ENCODE measurements around the gene ROBO3. TPM values are rescaled to one million over a fixed set of nuclear protein-coding genes. Genes with fewer than 3 reads are reported as not detected.

The ROBO3 gene
- total RNA-seq, 1 donor from 2014 or later, result 3.0 TPM

DNA sequence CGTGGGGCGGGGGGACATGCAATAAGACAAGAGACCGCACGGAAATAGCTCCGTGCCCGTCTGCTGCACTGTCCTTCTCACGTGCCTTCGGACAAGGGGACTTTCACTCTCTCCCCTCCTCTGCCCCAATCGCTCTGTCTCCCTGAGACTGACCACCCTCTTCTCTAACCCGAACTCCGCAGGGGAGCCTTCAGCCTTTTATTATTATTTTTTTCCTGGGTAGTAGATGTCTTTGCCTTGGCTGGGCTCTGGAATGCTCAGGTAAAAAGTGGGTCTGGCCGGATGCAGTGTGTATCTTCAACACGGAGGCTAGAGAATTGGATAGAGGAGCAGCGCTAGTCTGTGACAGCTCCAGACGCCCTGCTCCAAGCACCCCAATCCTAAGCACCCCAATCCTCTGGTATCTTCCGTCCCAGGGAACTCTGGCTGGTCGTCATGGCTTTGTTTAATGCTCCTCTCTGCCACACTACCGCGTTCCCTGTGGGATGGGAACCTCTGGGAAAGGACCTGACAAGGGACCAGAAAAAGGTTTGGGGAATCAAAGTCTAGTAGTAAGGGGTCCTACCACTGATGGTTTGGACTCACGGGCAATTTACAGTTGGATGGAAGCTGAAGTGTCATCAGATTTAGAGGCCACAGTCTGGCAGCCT, 25.1 kb upstream of the ROBO3 start:
- ATAC-seq (ENCODE audit: poor library complexity), result no peak
- intact Hi-C loops (cut with DNase I), result loop anchor here (5.0 to 10.0 kb wide), 2 partner anchors 75 to 198 kb away; partner anchors contain the start of gene ESAM
- no peak for DNase-seq

DNA sequence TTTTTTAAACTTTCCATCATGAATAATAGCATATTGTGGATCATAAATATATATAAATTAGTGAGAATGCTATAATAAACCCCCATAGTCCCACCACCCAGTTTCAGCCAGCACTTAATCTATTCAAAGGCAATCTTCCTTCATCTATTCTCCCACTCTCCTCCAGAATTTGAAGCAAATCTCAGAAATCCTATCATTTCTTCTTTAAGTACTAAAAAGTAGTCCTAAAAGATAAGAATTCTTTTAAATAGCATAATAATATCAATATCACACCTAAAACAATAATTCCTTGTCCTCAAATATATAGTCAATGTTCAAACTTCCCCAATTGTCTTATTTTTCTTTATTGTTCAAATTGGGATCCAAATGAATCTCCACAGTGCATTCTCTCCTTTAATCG, 24.6 kb upstream of the ROBO3 start:
- DNase-seq (no peak), ATAC-seq (ENCODE audit: poor library complexity) (no peak)
- intact Hi-C loops (cut with DNase I), result no loop called here

- DNase-seq, result no peak
- intact Hi-C loops (cut with DNase I), result no loop called here
- no peak for ATAC-seq (ENCODE audit: poor library complexity)
These were observed 24.0 kb upstream of the ROBO3 start for GRCh38 chr11:124841201-124841600.

DNA sequence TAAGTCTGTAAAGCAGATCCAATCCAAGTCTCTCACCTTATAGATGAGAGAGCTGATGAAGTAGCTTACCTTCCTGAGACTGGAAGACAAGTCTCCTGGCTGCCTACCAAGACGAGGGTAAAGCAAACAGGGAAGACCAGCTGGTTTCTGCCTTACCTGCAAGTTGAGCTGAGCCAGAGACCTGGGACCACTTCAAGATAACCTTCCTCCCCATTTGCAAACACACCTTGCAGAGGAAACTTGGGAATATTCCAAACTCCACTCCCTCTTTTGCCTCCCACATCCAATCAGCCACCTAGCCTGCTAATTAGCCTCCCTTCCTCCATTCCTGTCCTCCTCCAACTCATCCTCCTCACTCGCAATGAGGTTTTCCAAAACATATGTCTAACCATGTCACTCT, 23.4 kb upstream of the ROBO3 start:
- ATAC-seq (ENCODE audit: poor library complexity) (no peak), DNase-seq (no peak)
- intact Hi-C loops (cut with DNase I), result no loop called here

DNA sequence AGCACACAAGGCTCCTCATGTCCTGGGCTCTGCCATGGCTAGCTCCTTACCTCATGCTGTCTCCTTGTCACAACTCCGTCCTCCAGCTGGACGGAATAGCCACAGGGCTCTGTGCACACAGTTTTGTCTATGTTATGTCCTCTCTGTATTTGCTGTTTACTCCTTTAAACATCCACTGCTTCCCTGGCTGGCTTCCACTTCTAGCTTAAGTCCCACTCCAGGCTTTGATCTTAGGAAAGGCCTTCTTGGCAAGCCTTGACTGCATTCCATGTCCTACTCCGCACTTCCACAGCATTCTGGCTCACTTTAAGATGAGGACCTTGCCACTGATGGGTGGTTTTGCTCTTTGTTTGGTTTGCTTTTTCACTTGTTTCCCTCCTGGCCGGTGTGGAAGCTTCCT, 22.9 kb upstream of the ROBO3 start:
- ATAC-seq (ENCODE audit: poor library complexity), result no peak

DNA sequence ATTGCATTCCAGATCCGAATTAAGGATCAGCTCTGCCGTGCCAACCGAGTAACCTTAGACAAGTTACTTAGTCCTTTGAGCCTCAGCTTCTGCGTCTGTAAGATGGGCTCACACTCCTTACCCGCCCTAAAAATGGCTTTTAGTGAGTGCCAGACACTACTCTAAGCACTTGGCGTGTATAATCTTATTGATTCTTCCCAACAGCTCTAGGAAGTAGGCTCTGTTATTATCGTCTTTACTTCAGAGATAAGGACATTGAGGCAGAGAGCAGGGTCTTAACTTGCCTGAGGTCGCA, 21.7 kb upstream of the ROBO3 start:
- intact Hi-C loops (cut with DNase I), result no loop called here
- DNase-seq (no peak), ATAC-seq (ENCODE audit: poor library complexity) (no peak)

More for the DNA sequence above, 22.9 kb upstream of the ROBO3 start:
- DNase-seq, result no peak
- intact Hi-C loops (cut with DNase I), result no loop called here

GRCh38 chr11:124844664-124845079, 20.6 kb upstream of the ROBO3 start:
- ATAC-seq (ENCODE audit: poor library complexity) (no peak), DNase-seq (no peak)
- intact Hi-C loops (cut with DNase I), result no loop called here

DNA sequence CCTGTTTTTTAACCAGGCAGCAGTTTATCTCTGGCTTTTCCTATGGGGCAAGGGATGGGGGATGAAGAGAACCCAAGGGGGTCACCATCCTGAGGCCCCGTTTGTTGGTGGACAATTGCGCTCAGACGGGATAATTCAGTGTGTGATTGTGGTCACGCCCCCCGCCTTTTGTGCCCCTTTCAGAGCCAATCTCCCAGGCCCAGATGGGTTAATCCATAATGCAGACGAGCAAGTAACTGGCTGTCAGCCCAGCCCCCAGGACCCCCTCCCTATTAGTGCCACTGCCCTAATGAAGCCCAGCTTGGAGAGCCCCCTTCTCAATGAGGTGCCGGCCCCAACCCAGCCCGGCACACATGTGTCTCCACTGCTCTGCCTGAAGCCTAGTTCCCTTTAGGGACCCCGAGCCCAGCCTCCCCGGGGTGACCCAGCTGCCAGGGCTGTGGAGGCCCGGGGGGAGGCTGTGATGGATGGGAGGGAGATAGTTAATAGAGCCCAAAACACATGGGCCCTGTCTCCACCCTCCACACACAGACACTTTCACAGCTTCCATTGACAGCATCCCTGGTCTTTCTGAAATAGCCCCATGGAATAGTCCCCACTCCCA, 19.1 kb upstream of the ROBO3 start:
- DNase-seq (no peak), ATAC-seq (ENCODE audit: poor library complexity) (no peak)
- intact Hi-C loops (cut with DNase I), result no loop called here

GRCh38 chr11:124859171-124859570, 6.1 kb upstream of the ROBO3 start:
- intact Hi-C loops (cut with DNase I), result no loop called here
- ATAC-seq (ENCODE audit: poor library complexity), result no peak
- no peak for DNase-seq

DNA sequence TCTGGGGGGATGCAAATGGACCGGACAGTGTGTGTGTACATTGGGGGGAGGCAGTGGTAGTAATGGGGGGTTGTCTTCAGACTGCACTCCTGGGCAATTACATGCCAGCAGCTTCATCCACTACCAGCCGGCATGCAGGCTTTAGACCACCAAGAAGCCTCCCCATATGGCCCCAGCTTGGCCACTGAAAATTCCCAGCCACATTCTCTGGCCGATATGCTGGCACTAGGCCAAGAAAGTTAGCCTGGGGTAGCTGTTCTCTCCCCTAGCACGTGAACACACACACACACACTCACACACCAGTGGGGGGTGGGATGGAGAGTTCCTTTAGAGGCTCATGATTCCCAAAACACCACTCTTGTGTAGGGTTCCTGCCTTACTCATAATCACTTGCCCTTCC, 3.6 kb upstream of the ROBO3 start:
- DNase-seq (no peak), ATAC-seq (ENCODE audit: poor library complexity) (no peak)
- intact Hi-C loops (cut with DNase I), result no loop called here

- DNase-seq, result no peak
- ATAC-seq (ENCODE audit: poor library complexity), result peak; percentile 67
- intact Hi-C loops (cut with DNase I), result no loop called here
These were observed 2.0 kb upstream of the ROBO3 start for GRCh38 chr11:124863137-124863825.

GRCh38 chr11:124863826-124864165, 1.4 kb upstream of the ROBO3 start:
- DNase-seq, result no peak
- intact Hi-C loops (cut with DNase I), result no loop called here
- no peak for ATAC-seq (ENCODE audit: poor library complexity)

DNA sequence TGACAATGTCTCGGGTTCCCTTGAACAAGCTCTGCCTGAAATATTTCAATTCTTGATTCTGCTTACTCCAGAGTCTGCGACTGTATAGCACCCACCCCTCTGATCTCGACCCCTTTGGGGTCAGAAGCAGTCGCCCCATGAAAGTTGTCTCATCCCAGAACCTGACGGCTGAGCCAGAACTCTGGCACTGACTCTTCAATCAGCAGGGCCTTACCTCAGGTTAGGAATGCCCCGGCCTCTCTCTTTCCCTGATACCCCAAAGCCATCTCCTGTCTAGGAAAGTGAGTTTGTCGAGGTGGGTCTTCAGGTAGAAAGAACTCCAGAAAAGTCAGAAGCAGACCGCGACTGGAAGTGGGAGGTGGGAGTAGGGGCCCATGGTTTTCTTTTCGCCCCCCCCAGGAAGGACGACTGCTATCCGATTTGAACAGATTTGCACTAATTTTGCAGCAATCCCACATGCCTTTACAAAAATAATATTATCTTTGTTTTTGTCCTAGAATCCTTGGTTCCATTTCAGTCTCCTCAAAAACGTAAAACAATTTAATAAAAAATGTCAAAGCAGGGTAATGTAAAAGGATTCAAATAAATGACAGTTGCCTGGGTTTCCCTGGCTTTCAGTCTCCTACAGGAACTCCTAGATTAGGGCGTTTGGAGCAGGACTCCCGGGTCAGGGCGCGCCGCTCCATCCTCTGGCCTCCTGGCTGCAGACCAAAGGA, 898 bp upstream of the ROBO3 start:
- ATAC-seq (ENCODE audit: poor library complexity) (no peak), DNase-seq (no peak)
- intact Hi-C loops (cut with DNase I), result no loop called here

DNA sequence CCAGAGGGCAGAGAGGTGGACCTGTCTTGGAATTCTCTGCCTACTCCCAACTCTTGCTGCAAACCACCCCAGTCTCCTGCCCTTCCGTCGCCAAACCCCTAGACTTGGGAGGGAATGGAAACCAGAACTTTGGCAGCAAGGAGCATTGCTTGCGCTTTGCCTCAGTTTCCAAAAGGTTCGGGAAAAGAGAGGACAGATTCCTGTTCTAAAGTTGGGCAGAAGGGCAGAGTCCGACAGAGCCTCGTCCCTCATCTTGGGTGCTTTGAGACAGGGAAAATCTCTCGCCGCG, 396 bp upstream of the ROBO3 start:
- no peak for ATAC-seq (ENCODE audit: poor library complexity)
- DNase-seq, result no peak
- intact Hi-C loops (cut with DNase I), result no loop called here

DNA sequence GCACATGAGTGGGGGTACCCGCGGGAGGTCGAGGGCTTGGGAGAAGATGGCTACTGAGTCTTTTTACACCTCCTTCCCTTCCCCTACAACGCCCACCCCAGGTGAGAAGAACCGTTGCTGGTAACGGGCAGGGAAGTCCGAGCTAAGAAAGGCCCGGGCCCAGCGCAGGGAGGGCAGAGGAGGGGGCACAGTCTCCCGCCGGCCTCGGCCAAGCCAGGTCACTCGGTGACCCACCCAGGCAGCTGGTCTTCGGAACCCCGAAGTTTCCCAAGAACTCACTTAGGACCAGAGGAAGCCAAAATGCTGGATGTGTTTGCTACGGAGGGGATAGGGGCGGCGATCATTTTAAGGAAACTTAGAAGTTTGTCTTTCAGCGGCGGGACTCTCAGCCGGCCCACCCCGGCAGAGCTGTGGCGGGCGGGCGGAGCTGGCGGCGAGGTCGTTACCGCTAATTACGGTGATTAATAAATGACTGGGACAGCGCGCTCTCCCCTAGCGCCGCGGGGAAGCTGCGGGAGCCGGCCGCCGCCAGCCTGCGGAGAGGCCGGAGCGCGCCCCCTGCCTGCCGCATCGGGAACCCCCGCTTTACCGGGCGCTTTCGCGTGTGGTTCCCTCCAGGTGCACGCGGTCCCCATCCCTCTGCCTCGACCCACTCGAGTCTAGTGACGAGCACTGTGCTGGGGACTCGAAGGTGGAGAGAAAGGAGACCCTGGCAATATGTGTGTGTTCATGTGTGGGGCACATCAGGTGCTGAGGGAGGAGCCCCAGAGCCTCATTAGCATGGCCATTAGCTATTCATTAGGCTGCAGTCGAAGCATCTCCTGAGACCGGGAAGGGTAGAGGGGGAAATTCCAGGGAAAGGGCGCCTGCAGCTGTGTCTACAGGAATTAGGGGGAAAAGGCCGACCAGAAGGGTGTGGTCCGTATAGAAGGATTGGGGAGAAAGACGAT, 945 bp downstream of the ROBO3 start:
- peak; percentile 72 for ATAC-seq (ENCODE audit: poor library complexity)
- peak; percentile 60 for DNase-seq
- intact Hi-C loops (cut with DNase I), result no loop called here

GRCh38 chr11:124867700-124868099, 2.5 kb downstream of the ROBO3 start:
- intact Hi-C loops (cut with DNase I), result no loop called here
- DNase-seq (no peak), ATAC-seq (ENCODE audit: poor library complexity) (peak; percentile 36)

DNA sequence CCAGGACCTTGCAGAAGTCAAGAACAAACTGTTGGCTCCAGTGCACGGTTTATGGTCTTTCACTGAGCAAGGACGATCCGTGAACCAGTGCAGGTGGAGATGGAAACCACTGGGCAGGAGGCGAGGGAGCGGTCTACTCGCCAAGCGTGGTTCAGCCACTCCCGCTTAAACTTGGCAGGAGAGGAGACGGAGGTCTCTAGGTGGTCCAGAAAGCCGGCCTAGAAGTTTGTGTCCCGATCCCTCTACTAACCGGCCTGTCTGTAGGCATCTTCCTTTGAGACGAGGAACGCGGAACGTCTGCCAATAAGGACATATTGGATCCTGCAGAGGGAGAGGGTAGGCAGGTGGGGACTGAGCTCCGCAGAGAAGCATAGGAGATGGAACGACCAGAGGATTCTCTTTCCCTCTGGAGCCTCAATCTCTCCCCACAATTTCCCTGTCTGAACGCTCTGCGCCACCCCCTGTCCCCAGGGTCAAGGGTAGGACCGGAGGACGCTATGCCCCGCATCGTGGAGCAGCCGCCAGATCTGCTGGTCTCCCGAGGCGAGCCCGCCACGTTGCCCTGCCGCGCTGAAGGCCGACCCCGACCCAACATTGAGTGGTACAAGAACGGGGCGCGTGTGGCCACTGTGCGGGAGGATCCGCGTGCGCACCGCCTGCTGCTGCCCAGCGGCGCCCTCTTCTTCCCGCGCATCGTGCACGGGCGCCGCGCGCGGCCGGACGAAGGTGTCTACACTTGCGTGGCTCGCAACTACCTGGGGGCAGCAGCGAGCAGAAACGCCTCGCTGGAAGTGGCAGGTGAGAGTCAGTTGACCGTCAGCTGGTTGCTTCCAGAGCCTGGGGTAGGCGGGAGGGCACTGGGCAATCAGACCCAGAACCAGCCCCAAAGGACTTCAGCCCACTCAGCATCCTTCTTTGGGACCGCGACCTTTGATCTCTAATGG, 3.4 kb downstream of the ROBO3 start:
- ATAC-seq (ENCODE audit: poor library complexity) (no peak), DNase-seq (no peak)
- intact Hi-C loops (cut with DNase I), result no loop called here

- DNase-seq (no peak), ATAC-seq (ENCODE audit: poor library complexity) (no peak)
- intact Hi-C loops (cut with DNase I), result no loop called here
These were observed 4.1 kb downstream of the ROBO3 start for GRCh38 chr11:124869331-124869730.
